CD4-positive, CD25-positive, alpha-beta regulatory T cell (primary cell): ENCODE measurements around the gene DNAL4. TPM values are rescaled to one million over a fixed set of nuclear protein-coding genes. Genes with fewer than 3 reads are reported as not detected.

Experiments used
- ATAC-seq, 2 donors: fragments of 150-1000 bp; cut with Tn5 transposase; one replicate each; pipeline ENCODE4 v1.10.0; 2021; ENCODE audit warnings: low read depth in 2 of 2, moderate number of reproducible peaks in 2 of 2, moderate library complexity in 1 of 2
- DNase-seq, 3 donors: peaks; one replicate each; pipeline versions ENCODE4 v3.0.0 to v3.0.0-alpha.2; 2012 to 2022; ENCODE audit warnings: mixed read lengths in 1 of 3
- H3K27ac ChIP-seq: one replicate; pipeline ENCODE4 v1.7.0; 2013; ENCODE audit warnings: mild to moderate bottlenecking, low read length; ENCODE audit not compliant: insufficient read depth, poor library complexity, severe bottlenecking
- H3K27me3 ChIP-seq: one replicate; pipeline ENCODE4 v1.7.0; 2013; ENCODE audit warnings: low read length; ENCODE audit not compliant: control insufficient read depth, insufficient read depth
- H3K36me3 ChIP-seq: one replicate; pipeline ENCODE4 v1.7.0; 2013; ENCODE audit warnings: mild to moderate bottlenecking, low read length, moderate library complexity; ENCODE audit not compliant: control insufficient read depth, insufficient read depth
- H3K4me1 ChIP-seq: 2 replicates; pipeline ENCODE4 v1.7.0; 2013; ENCODE audit warnings: mild to moderate bottlenecking, low read length; ENCODE audit not compliant: insufficient read depth, control insufficient read depth, poor library complexity, severe bottlenecking
- H3K4me3 ChIP-seq: one replicate; pipeline ENCODE4 v1.7.0; 2013; ENCODE audit warnings: low read depth, mild to moderate bottlenecking, low read length, moderate library complexity
- H3K9me3 ChIP-seq, 2 experiments: 1 replicate in 1 of 2; 2 replicates in 1 of 2; pipeline ENCODE4 v1.7.0; 2013; ENCODE audit warnings: low read length in 2 of 2, mild to moderate bottlenecking in 1 of 2, moderate library complexity in 1 of 2; ENCODE audit not compliant: control insufficient read depth in 2 of 2
- H3K27ac Mint-ChIP-seq, 3 donors: one replicate each; pipeline ENCODE4 v1.8.0; 2020 to 2022; ENCODE audit warnings: mild to moderate bottlenecking in 3 of 3, mixed read lengths in 3 of 3, moderate library complexity in 2 of 3
- H3K27me3 Mint-ChIP-seq: one replicate; pipeline ENCODE4 v1.8.0; 2022; ENCODE audit warnings: mild to moderate bottlenecking, mixed read lengths
- H3K36me3 Mint-ChIP-seq: one replicate; pipeline ENCODE4 v1.8.0; 2020; ENCODE audit warnings: mixed read lengths
- H3K4me1 Mint-ChIP-seq, 4 donors: one replicate each; pipeline ENCODE4 v1.8.0; 2020 to 2022; ENCODE audit warnings: mixed read lengths in 4 of 4, mild to moderate bottlenecking in 1 of 4
- H3K4me3 Mint-ChIP-seq, 4 donors: one replicate each; pipeline ENCODE4 v1.8.0; 2020 to 2022; ENCODE audit warnings: mild to moderate bottlenecking in 4 of 4, mixed read lengths in 4 of 4, moderate library complexity in 3 of 4
- H3K9me3 Mint-ChIP-seq, 7 donors: one replicate each; pipeline ENCODE4 v1.8.0; 2020 to 2022; ENCODE audit warnings: mixed read lengths in 7 of 7, mild to moderate bottlenecking in 3 of 7, moderate library complexity in 2 of 7
- polyA plus RNA-seq, 4 donors: library from polyadenylated mRNA; unstranded; fragments of 300-500 nt; fragmentation: Illumina TruSeq; gene quantifications; one replicate each; pipeline ENCODE4 v1.2.3, GENCODE V29; 2021
- total RNA-seq: library from RNA; stranded (reverse); gene quantifications from one replicate; pipeline ENCODE4 v1.2.3, GENCODE V29; 2022

DNAL4 gene
- total and polyA plus RNA-seq, 5 donors from 2014 or later, result 6.3 to 10.9 (median 9.9) TPM

DNA sequence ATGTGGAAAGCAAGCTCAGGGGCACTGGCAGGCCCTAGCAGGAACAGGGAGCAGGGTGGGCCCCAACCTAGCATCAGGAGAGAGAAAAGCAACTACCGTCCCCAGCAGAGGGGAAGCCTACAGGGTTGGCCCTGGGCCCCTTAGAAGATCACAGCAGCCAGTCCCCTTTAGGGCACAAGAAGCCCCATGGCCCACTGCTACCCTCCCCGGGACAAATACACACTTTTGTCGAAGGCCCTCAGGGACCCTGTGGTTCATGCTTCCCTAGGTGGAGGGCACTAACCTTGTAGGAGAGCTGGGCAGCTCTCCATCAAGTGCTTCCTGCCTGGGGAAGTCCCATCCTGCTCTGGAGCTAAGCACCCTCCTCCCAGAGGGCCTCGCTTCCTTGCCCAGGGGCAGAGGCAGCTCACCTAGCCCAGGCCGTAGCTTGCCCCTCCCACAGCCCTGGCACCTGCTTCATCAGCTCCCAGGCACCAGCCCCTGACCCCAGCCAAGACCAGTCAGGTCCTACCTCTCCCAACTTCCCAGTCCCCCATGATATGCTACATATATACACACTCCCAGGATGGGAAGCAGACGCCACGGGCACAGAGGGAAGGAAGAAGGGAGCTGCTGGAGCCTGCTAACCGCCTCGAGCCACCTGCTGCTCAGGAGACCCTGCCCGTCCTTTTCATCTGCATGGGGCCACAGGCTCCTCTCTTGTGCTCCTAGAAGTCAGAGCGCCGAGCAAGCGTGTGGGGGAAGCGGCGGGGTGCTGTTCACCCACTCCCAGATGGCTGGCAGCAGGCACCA lies 58.3 kb downstream of the DNAL4 start:
- Mint-ChIP-seq H3K27me3 (no peaks in the 10 kb centered on the region), H3K4me1 (peaks cover 5 to 61% (median 22%) of the 10 kb centered on the region in 4 donors), H3K4me3 (peak overlapping the region in 2 of 4 donors; percentile 31 to 77), H3K9me3 (no peaks in the 10 kb centered on the region), H3K36me3 (peaks cover 27% of the 10 kb centered on the region), H3K27ac (peak overlapping the region; percentile 80 to 89 (median 89))
- Histone ChIP-seq H3K4me1 (peaks cover 23% of the 10 kb centered on the region), H3K9me3 (no peaks in the 10 kb centered on the region), H3K4me3 (no peak overlapping the region), H3K36me3 (peaks cover 75% of the 10 kb centered on the region), H3K27me3 (no peaks in the 10 kb centered on the region), H3K27ac (peak overlapping the region; percentile 47)
- peak in 1 of 3 donors; percentile 34 for DNase-seq
- ATAC-seq, result no peak

DNA sequence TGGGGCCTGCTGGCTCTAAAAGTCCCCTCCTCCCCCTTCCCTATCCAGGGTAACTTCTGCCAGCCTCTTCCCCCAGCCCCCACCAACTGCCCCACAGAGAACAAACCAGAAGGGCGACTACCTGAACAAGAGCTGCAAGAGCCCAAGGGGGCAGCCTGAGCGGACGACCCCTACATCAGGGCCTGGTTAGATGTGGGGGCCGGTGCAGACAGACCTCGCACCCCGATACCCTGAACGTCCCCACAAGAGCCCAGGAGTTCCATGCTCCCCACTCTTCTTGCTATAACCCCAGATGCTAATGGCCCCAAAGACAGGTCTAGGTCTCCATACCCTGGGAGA lies 58.8 kb downstream of the DNAL4 start:
- Histone ChIP-seq H3K27me3 (no peaks in the 10 kb centered on the region), H3K9me3 (no peaks in the 10 kb centered on the region), H3K36me3 (peaks cover 71% of the 10 kb centered on the region), H3K4me1 (peaks cover 23% of the 10 kb centered on the region), H3K4me3 (no peak overlapping the region), H3K27ac (peak overlapping the region; percentile 47)
- Mint-ChIP-seq H3K9me3 (no peaks in the 10 kb centered on the region), H3K27ac (peak overlapping the region; percentile 80 to 89 (median 89)), H3K36me3 (peaks cover 33% of the 10 kb centered on the region), H3K27me3 (no peaks in the 10 kb centered on the region), H3K4me3 (peak overlapping the region in 1 of 4 donors; percentile 77), H3K4me1 (peaks cover 5 to 61% (median 22%) of the 10 kb centered on the region in 4 donors)
- DNase-seq, result no peak
- ATAC-seq, result no peak

- Histone ChIP-seq H3K36me3 (peaks cover 71% of the 10 kb centered on the region), H3K4me3 (no peak overlapping the region), H3K27ac (peak overlapping the region; percentile 45), H3K27me3 (no peaks in the 10 kb centered on the region), H3K4me1 (peaks cover 23% of the 10 kb centered on the region), H3K9me3 (no peaks in the 10 kb centered on the region)
- Mint-ChIP-seq H3K9me3 (no peaks in the 10 kb centered on the region), H3K4me3 (peak overlapping the region in 2 of 4 donors; percentile 43 to 77), H3K27ac (peak overlapping the region; percentile 80 to 90 (median 89)), H3K4me1 (peaks cover 5 to 55% (median 22%) of the 10 kb centered on the region in 4 donors), H3K27me3 (no peaks in the 10 kb centered on the region), H3K36me3 (peaks cover 37% of the 10 kb centered on the region)
- ATAC-seq, result no peak
- no peak for DNase-seq
Measured at GRCh38 chr22:38734421-38735100, 59.4 kb downstream of the DNAL4 start.

DNA sequence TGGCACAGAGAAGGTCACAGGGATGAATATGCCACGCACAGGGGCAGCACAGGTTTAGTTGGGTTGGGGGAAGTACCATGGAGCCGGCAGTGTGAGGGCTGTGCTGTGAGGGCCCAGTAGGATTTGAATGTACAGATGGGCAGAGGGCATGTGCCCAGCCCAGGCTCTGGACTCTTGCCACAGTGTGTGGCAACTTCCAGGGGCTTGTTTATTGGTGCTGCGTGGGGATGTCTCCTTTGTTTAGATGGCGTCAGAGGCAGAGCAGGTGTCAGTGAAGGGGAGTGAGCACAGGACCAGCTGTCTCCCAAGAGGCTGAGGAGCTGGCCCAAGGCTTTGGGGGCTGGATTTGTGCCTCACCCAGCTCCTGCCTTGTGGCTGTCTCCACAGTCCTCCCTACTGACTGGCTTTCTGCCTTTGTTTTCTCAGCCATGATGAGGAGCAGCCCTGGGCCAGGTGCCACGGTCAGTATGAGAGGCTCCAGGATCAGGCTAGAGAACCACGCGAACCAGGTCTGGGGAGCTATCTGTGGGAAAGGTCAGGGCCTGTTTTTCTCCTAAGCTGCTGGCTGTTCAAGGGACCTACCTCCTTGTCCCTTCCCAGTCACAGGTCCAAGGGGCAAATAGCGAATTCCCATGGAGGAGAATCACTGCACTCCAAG lies 60.1 kb downstream of the DNAL4 start:
- H3K9me3 ChIP-seq, result no peaks in the 10 kb centered on the region
- Mint-ChIP-seq H3K27ac (peak overlapping the region; percentile 80 to 86 (median 85)), H3K27me3 (no peaks in the 10 kb centered on the region), H3K9me3 (no peaks in the 10 kb centered on the region), H3K4me3 (peak overlapping the region in 1 of 4 donors; percentile 77), H3K36me3 (peaks cover 37% of the 10 kb centered on the region), H3K4me1 (peaks cover 5 to 58% (median 22%) of the 10 kb centered on the region in 4 donors)
- ATAC-seq (peak in 1 of 2 donors; percentile 1), DNase-seq (no peak)
- peak overlapping the region; percentile 52 for H3K27ac ChIP-seq
- peaks cover 23% of the 10 kb centered on the region for H3K4me1 ChIP-seq
- no peaks in the 10 kb centered on the region for H3K27me3 ChIP-seq
- H3K36me3 ChIP-seq, result peaks cover 71% of the 10 kb centered on the region
- no peak overlapping the region for H3K4me3 ChIP-seq

DNA sequence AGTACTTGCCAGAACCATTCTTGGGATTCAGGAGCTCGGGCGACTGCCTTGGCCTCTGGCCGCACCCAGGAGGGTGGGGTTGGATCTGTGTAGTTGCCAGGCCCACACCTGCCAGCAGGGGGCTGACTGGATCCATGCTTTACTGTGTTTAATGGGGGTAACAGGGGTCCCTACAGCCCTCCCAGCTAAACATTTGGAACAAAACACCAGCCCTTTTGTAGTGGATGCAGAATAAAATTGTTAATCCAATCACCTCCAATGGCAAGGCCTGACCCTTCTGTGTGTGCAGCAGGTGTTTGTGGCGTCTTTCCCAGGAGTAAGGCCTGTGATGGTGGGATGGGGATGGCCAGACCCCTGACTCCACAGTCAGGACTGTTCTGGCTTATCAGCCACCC lies 60.6 kb downstream of the DNAL4 start:
- peaks cover 40% of the 10 kb centered on the region for H3K36me3 Mint-ChIP-seq
- H3K27me3 Mint-ChIP-seq, result no peaks in the 10 kb centered on the region
- peak overlapping the region; percentile 52 for H3K27ac ChIP-seq
- ATAC-seq, result peak; percentile 43 to 57
- H3K4me3 Mint-ChIP-seq, result peak overlapping the region in 3 of 4 donors; percentile 4 to 75 (median 19)
- peaks cover 23% of the 10 kb centered on the region for H3K4me1 ChIP-seq
- peaks cover 5 to 57% (median 21%) of the 10 kb centered on the region in 4 donors for H3K4me1 Mint-ChIP-seq
- peak overlapping the region; percentile 59 to 86 (median 80) for H3K27ac Mint-ChIP-seq
- DNase-seq, result peak in 1 of 3 donors; percentile 65
- H3K9me3 ChIP-seq, result no peaks in the 10 kb centered on the region
- no peak overlapping the region for H3K4me3 ChIP-seq
- H3K36me3 ChIP-seq, result peaks cover 71% of the 10 kb centered on the region
- H3K27me3 ChIP-seq, result no peaks in the 10 kb centered on the region
- no peaks in the 10 kb centered on the region for H3K9me3 Mint-ChIP-seq

GRCh38 chr22:38732251-38732815 lies 61.6 kb downstream of the DNAL4 start:
- DNase-seq (no peak), ATAC-seq (no peak)
- Histone ChIP-seq H3K27me3 (no peaks in the 10 kb centered on the region), H3K9me3 (no peaks in the 10 kb centered on the region), H3K4me1 (peaks cover 17% of the 10 kb centered on the region), H3K36me3 (peaks cover 71% of the 10 kb centered on the region), H3K27ac (no peak overlapping the region), H3K4me3 (no peak overlapping the region)
- Mint-ChIP-seq H3K36me3 (peaks cover 36% of the 10 kb centered on the region), H3K4me3 (peak overlapping the region in 2 of 4 donors; percentile 33 to 57), H3K27ac (peak overlapping the region; percentile 63 to 85 (median 80)), H3K9me3 (no peaks in the 10 kb centered on the region), H3K4me1 (peaks cover 5 to 47% (median 16%) of the 10 kb centered on the region in 4 donors), H3K27me3 (no peaks in the 10 kb centered on the region)

DNA sequence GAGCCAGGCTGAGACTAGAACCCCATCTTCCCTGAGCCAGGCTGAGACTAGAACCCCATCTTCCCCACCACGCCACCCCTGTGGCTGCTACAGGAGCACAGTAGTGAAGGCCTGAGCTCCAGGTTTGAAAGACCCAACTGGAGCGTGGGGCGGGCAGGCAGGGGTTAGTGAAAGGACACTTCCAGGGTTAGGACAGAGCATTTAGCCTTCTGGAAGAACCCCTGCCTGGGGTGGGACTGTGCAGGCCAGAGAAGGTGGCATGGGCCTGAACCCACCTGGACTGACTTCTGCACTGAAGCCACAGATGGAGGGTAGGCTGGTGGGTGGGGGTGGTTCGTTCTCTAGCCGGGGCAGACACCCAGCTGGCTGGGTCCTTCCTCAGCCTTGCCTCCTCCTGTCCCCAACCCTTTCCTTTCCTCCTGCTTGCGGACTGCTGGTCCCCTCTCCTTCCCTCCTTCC lies 62.2 kb downstream of the DNAL4 start:
- no peak for ATAC-seq

More for the DNA sequence above, 62.2 kb downstream of the DNAL4 start:
- no peaks in the 10 kb centered on the region for H3K9me3 Mint-ChIP-seq
- Histone ChIP-seq H3K4me3 (no peak overlapping the region), H3K27me3 (no peaks in the 10 kb centered on the region), H3K36me3 (peaks cover 71% of the 10 kb centered on the region), H3K4me1 (peaks cover 11% of the 10 kb centered on the region), H3K9me3 (no peaks in the 10 kb centered on the region), H3K27ac (no peak overlapping the region)
- H3K4me3 Mint-ChIP-seq, result peak overlapping the region in 2 of 4 donors; percentile 33 to 57
- DNase-seq, result no peak
- H3K4me1 Mint-ChIP-seq, result peaks cover 5 to 42% (median 14%) of the 10 kb centered on the region in 4 donors
- peak overlapping the region in 2 of 3 donors; percentile 63 to 85 for H3K27ac Mint-ChIP-seq
- peaks cover 33% of the 10 kb centered on the region for H3K36me3 Mint-ChIP-seq
- no peaks in the 10 kb centered on the region for H3K27me3 Mint-ChIP-seq
